Calu3 (cell line): ENCODE results near the gene C19orf44. TPM values are rescaled to one million over a fixed set of nuclear protein-coding genes. Genes with fewer than 3 reads are reported as not detected.

Experiments used
- BruUV-seq: library from RNA; stranded (reverse); fragments of 400-500 nt; replicated peaks from 2 replicates; lab custom pipeline; 2021; lab: Mats Ljungman, UMichigan
- CTCF ChIA-PET: fragments of 300-600 bp; sonication (Branson Sonifier 250); formaldehyde crosslinking; loops from one replicate; lab custom pipeline; 2022; ENCODE audit warnings: antibody characterized with exemption; lab: Charles Lee
- DNase-seq: peaks from one replicate; pipeline ENCODE4 v3.0.0; 2022
- H3K27ac Mint-ChIP-seq: one replicate; pipeline ENCODE4 v1.8.0; 2022; ENCODE audit warnings: mixed read lengths; ENCODE audit not compliant: unreplicated experiment
- H3K27me3 Mint-ChIP-seq: one replicate; pipeline ENCODE4 v1.8.0; 2022; ENCODE audit warnings: mixed read lengths; ENCODE audit not compliant: unreplicated experiment
- H3K36me3 Mint-ChIP-seq: one replicate; pipeline ENCODE4 v1.8.0; 2022; ENCODE audit warnings: mild to moderate bottlenecking, moderate library complexity, mixed read lengths; ENCODE audit not compliant: insufficient read depth, unreplicated experiment
- H3K4me1 Mint-ChIP-seq: one replicate; pipeline ENCODE4 v1.8.0; 2022; ENCODE audit warnings: mild to moderate bottlenecking, low read depth, mixed read lengths; ENCODE audit not compliant: unreplicated experiment
- H3K4me3 Mint-ChIP-seq: one replicate; pipeline ENCODE4 v1.8.0; 2022; ENCODE audit warnings: mild to moderate bottlenecking, low read depth, moderate library complexity, mixed read lengths; ENCODE audit not compliant: unreplicated experiment
- H3K9me3 Mint-ChIP-seq: one replicate; pipeline ENCODE4 v1.8.0; 2022; ENCODE audit warnings: low read depth, mixed read lengths; ENCODE audit not compliant: unreplicated experiment
- intact Hi-C: fragments of 100-400 bp; cut with micrococcal nuclease; formaldehyde crosslinking; loops from one replicate; pipeline ENCODE4 v1.10.0; 2022; ENCODE audit not compliant: unreplicated experiment
- total RNA-seq: library from RNA; stranded (reverse); gene quantifications from 2 replicates; pipeline ENCODE4 v1.2.3, GENCODE V29; 2022
- TF ChIP-seq, protein P1 (sequence below): fragments of 200-600 bp; IDR thresholded peaks from one replicate; pipeline ENCODE4 v1.8.0; 2022; ENCODE audit warnings: antibody characterized with exemption; ENCODE audit not compliant: unreplicated experiment

The C19orf44 gene
- total RNA-seq, 1 experiment from 2014 or later, result 4.5 TPM

DNA sequence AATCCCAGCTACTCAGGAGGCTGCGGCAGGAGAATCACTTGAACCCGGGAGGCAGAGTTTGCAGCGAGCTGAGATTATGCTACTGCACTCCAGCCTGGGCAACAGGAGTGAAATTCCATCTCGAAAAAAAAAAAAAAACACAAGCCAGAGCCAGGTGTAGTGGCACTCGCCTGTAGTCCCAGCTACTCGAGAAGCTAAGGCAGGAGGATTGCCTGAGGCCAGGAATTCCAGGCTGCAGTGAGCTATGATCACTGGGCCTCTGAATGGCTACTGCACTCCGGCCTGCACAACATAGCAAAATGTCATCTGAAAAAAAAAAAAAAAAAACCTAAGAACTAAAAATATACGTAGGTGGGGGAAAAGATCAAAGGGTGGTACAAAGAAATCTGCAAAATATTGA, 43.9 kb upstream of the C19orf44 start:
- Mint-ChIP-seq H3K4me3 (no peak overlapping the region), H3K27me3 (no peaks in the 10 kb centered on the region), H3K27ac (no peak overlapping the region), H3K9me3 (no peaks in the 10 kb centered on the region), H3K36me3 (no peaks in the 10 kb centered on the region), H3K4me1 (peaks cover 18% of the 10 kb centered on the region)
- intact Hi-C loops, result no loop called here
- CTCF ChIA-PET, result no interaction called here
- BruUV-seq, result no TSS peak
- no peak for DNase-seq
- TF ChIP-seq, protein P1, sequence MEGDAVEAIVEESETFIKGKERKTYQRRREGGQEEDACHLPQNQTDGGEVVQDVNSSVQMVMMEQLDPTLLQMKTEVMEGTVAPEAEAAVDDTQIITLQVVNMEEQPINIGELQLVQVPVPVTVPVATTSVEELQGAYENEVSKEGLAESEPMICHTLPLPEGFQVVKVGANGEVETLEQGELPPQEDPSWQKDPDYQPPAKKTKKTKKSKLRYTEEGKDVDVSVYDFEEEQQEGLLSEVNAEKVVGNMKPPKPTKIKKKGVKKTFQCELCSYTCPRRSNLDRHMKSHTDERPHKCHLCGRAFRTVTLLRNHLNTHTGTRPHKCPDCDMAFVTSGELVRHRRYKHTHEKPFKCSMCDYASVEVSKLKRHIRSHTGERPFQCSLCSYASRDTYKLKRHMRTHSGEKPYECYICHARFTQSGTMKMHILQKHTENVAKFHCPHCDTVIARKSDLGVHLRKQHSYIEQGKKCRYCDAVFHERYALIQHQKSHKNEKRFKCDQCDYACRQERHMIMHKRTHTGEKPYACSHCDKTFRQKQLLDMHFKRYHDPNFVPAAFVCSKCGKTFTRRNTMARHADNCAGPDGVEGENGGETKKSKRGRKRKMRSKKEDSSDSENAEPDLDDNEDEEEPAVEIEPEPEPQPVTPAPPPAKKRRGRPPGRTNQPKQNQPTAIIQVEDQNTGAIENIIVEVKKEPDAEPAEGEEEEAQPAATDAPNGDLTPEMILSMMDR, result no peak

- TF ChIP-seq, protein P1, result no peak
- H3K9me3 Mint-ChIP-seq, result no peaks in the 10 kb centered on the region
- H3K27me3 Mint-ChIP-seq, result no peaks in the 10 kb centered on the region
- intact Hi-C loops, result no loop called here
- peaks cover 23% of the 10 kb centered on the region for H3K4me1 Mint-ChIP-seq
- no peak overlapping the region for H3K27ac Mint-ChIP-seq
- H3K4me3 Mint-ChIP-seq, result no peak overlapping the region
- no TSS peak for BruUV-seq
- CTCF ChIA-PET, result no interaction called here
- DNase-seq, result no peak
- peaks cover 3% of the 10 kb centered on the region for H3K36me3 Mint-ChIP-seq
Observed at GRCh38 chr19:16454351-16454918, 41.8 kb upstream of the C19orf44 start.

DNA sequence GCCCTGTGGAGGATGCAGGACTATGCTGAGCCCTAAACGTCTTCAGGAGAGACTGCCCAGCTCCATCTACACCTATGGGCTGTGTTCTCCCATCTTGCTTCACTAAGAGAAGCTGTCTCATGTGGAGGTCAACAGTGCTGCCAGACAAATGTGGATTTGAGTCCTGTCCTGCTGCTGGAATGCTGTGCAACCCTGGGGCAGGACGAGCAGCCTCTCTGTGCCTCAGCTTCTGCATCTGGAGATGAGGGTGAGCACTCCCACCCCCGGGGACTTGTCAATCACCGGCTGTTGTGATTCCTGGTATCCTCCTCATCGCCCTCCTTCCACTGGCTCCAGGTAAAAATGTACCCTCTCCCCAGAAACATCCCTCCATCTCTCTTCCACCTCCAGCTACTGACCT, 40.7 kb upstream of the C19orf44 start:
- BruUV-seq, result no TSS peak
- H3K36me3 Mint-ChIP-seq, result peaks cover 4% of the 10 kb centered on the region
- DNase-seq, result no peak
- no peaks in the 10 kb centered on the region for H3K9me3 Mint-ChIP-seq
- CTCF ChIA-PET, result interaction anchor here (0.7 kb wide), 1 partner anchor 50 kb away, joined by 3 read pairs; no protein-coding TSS in a partner anchor
- no peak overlapping the region for H3K4me3 Mint-ChIP-seq
- TF ChIP-seq, protein P1, result no peak
- H3K4me1 Mint-ChIP-seq, result peaks cover 23% of the 10 kb centered on the region
- intact Hi-C loops, result no loop called here
- no peaks in the 10 kb centered on the region for H3K27me3 Mint-ChIP-seq
- H3K27ac Mint-ChIP-seq, result no peak overlapping the region

GRCh38 chr19:16456652-16457194, 39.5 kb upstream of the C19orf44 start:
- CTCF ChIA-PET, result interaction anchor here (1.2 kb wide), 1 partner anchor 15 kb away, joined by 3 read pairs; no protein-coding TSS in a partner anchor

More at GRCh38 chr19:16456652-16457194, 39.5 kb upstream of the C19orf44 start:
- no peak for DNase-seq
- no peaks in the 10 kb centered on the region for H3K27me3 Mint-ChIP-seq
- H3K4me1 Mint-ChIP-seq, result peaks cover 23% of the 10 kb centered on the region
- H3K27ac Mint-ChIP-seq, result no peak overlapping the region
- TF ChIP-seq, protein P1, result no peak
- no peaks in the 10 kb centered on the region for H3K9me3 Mint-ChIP-seq
- intact Hi-C loops, result no loop called here
- H3K36me3 Mint-ChIP-seq, result peaks cover 4% of the 10 kb centered on the region
- BruUV-seq, result no TSS peak
- H3K4me3 Mint-ChIP-seq, result no peak overlapping the region
